Stimulated activated CD4-positive, alpha-beta T cell treated with anti-CD3 and anti-CD28 coated beads, Interleukin-1b, Interleukin-23, amount 100 ng/mL, for 1 hour (primary cell): Measurements from ENCODE around the gene CASKIN2.
"Not testable (repeated sequence)": the region's sequence is repeated elsewhere in the genome, so short reads cannot be mapped to it uniquely, and the experiment has no call there.

Source experiments
- DNase-seq, 2 donors: peaks; one replicate each; pipeline ENCODE4 v3.0.0-alpha.2; 2020; ENCODE audit warnings: low read depth in 2 of 2

The CASKIN2 gene

DNA sequence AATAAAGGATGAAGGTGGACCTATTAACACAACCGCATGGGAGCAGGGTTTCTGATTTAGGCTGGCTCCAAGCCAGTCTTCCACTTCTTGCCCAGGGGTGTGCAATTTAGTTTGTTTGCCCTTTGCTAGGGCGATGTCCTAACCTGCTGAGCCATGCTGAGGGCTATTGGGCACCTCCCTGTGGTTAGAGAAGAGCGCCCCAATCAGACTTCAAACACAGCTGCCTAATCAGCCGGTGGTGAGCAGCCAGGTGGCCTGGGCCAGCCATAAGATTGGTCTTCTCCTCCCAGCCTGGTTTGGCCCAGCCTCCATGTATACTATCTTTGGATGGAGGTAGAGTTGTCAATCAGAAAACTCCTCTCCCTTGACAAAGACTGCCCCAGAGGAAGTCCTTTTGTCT is 43.2 kb downstream of the CASKIN2 start:
- no peak for DNase-seq

DNA sequence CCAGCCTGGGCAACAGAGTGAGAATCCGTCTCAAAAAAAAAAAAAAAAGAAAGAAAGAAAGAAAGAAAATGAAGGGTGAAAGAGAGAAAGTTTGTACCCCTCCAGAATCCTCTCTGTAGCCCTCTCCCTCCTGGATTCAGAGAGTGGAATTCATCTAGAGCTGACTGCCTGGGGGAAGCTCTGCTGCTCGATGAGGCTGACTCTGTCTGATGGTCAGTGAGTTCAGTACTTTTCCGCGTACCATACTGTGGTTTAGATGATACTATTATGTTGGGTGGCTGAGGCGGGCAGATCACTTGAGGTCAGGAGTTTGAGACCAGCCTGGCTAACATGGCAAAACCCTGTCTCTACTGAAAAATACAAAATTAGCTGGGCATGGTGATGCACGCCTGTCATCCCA is 44.1 kb downstream of the CASKIN2 start:
- no peak for DNase-seq

DNA sequence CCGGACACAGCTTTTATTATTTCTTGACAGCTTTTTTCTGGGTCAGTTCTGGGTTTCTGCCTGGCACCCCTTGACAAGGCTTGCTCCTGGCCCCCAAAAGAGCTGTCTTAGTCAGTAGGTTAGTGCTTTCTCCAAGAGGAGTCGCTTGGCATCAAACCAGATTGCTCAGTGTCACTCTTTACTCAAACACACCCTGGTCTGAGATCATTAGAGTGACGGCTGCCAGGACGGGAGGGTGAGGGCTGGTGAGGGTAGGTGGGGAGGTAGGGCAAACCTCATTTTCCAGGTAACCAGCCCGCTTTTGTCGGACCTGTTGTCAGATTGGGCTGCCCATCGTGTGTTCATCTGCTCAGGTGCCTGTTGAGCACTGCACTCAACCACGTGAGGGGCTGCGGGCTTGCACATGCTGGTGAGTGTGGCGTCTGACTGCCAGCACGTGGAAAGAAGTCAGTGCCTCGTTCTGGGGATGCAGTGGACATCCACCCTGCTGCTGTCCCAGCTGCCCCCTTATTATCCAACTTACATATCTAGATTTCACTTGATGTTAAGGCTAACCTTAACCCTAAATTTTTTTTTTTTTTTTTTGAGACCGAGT is 46.5 kb downstream of the CASKIN2 start:
- no peak for DNase-seq

- no peak for DNase-seq
These were observed 47.0 kb downstream of the CASKIN2 start for GRCh38 chr17:75468291-75468754.

DNA sequence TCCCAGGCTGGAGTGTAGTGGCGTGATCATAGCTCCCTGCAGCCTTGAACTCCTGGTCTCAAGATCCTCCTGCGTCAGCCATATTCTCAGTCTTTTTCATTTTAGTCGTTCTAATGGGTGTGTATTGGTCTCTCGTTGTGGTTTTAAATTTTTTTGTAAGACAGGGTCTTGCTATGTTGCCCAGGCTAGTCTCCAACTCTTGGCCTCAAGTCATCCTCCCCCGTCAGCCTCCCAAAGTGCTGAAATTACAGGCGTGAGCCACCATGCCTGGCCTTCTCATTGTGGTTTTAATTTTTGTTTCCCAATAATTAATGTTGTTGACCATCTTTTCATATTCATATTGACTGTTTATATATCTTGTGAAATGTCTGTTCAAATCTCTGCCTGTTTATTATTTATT is 50.3 kb downstream of the CASKIN2 start:
- no peak for DNase-seq

- no peak for DNase-seq
These were observed 51.7 kb downstream of the CASKIN2 start for GRCh38 chr17:75463603-75464002.

DNA sequence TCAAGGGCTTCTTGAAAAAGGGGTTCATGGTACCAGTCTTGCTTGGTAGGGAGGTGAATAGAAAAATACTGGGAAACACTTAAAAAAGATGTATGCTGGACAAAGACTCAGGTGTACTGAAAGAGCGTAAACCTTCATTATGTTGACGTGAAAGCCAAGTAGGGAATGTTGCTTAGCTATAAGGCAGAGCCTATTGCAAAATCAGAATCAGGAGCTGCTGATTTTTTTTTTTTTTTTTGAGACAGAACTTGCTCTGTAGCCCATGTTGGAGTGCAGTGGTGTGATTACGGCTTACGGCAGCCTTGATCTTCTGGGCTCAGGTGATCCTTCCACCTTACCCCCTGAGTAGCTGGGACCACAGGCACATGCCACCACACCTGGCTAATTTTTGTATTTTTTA is 55.0 kb downstream of the CASKIN2 start:
- no peak for DNase-seq

- DNase-seq, result no peak
These were observed 55.6 kb downstream of the CASKIN2 start for GRCh38 chr17:75459590-75460267.

DNA sequence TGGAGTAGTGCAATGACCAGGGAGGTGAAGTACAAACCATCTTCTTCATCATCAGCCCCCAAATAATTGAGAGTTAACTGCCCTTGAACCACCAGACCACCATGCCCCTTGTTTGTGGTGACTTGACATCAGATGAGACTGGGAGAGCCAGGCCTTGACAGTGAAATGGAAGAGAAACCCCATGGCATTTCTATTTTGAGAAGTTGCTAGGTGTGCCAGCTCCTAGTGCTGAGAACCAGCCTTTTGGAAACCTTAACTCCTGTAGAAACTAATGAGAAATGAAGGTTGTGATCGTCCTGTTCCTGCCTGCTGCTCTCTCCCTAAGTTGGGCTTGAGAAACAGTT is 56.1 kb downstream of the CASKIN2 start:
- no peak for DNase-seq

- no peak for DNase-seq
These were observed 58.2 kb downstream of the CASKIN2 start for GRCh38 chr17:75457047-75457654.

GRCh38 chr17:75456417-75457046 is 58.8 kb downstream of the CASKIN2 start, which contains the start of gene TMEM94:
Gene TMEM94 (plus strand): TSS chr17:75456635. CDS start chr17:75471906, 15,271 bp downstream.
- peak; percentile 68 to 81 for DNase-seq

GRCh38 chr17:75456039-75456416 is 59.3 kb downstream of the CASKIN2 start:
- DNase-seq, result no peak

GRCh38 chr17:75454672-75455071 is 60.7 kb downstream of the CASKIN2 start:
- DNase-seq, result not testable (repeated sequence)

DNA sequence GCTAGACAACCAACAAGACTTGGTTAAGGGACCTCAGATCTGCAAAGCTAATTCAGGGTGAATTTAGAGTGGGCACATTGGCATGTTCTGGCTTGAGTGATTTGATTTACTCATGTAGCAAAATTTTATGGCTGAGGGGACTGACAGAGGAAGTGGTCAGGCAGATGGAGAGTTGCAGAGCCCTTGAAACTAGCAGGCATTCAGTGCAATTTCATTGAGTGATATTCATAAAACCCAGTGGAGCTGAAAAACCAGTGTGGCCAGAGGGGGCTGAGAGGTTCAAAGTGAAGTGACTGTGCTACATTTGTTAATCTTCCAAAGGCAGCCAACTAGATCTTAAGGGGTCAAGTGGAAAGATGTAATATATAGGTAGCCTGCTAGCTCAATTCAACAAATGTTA is 61.1 kb downstream of the CASKIN2 start:
- no peak for DNase-seq

- no peak for DNase-seq
These were observed 65.1 kb downstream of the CASKIN2 start for GRCh38 chr17:75450270-75450669.
